ENCODE results near the gene IMPDH1.

The IMPDH1 gene

DNA sequence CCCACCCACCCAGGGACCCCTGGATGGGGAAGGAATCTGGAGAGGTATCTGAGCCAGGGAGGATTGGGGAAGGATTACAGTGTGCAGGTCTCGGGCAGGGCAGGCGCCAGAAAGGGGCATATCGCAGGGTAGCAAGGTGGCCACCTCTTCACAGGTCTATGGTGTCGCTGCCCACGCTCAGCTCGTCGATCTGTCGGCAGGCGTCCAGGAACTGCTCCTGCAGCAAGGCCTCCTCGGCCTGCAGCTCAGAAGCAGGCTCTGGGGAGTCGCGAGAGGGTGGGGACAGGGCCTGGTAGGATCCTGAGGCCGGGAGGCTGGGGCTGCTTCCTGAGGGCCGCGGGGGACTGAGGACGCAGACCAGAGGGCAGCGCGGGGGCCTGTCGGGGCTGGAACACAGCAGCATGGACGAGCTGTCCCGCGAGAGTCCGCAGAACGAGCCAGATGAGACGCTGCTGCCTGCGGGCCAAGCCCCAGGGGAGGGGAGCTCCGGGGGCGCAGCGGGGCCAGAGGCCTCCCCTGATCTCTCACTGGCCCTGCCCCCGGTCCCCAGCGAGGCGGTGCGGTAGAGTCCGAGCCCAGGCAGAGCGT, 59.0 kb downstream of the IMPDH1 start:
- ChIA-PET CTCF (interaction anchor here (1.5 to 8.9 kb wide), 2 partner anchors 30 to 39 kb away, joined by 4 to 168 read pairs; no protein-coding TSS in a partner anchor), POLR2A (no interaction called here)
- DNase-seq (ENCODE audit: extremely low spot score): no peak
- TF ChIP-seq, protein P1, sequence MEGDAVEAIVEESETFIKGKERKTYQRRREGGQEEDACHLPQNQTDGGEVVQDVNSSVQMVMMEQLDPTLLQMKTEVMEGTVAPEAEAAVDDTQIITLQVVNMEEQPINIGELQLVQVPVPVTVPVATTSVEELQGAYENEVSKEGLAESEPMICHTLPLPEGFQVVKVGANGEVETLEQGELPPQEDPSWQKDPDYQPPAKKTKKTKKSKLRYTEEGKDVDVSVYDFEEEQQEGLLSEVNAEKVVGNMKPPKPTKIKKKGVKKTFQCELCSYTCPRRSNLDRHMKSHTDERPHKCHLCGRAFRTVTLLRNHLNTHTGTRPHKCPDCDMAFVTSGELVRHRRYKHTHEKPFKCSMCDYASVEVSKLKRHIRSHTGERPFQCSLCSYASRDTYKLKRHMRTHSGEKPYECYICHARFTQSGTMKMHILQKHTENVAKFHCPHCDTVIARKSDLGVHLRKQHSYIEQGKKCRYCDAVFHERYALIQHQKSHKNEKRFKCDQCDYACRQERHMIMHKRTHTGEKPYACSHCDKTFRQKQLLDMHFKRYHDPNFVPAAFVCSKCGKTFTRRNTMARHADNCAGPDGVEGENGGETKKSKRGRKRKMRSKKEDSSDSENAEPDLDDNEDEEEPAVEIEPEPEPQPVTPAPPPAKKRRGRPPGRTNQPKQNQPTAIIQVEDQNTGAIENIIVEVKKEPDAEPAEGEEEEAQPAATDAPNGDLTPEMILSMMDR (IDR thresholded peaks at IDR 0.05; ENCODE audit: control extremely low read depth, extremely low read depth, low read depth, missing control alignments): no peak

DNA sequence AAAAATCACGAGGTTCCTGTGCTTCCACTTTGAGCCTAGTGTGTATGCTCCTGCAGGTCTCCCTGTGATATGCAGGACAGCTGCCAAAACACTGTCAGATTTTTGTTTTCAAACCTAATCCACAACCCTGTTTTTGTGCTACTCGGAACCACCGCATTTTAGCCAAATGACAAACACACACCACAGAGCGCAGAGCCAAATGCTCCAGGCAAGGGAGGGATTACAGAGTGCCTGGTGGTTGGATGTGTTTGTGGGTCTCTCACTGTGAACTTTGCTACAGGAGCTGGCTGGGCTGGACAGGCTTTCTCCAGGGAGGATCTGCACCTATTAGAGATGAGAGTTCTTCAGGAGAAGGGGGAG, 60.3 kb downstream of the IMPDH1 start:
- ChIA-PET CTCF (interaction anchor here (1.0 to 8.9 kb wide), 3 partner anchors 20 to 112 kb away, joined by 4 to 168 read pairs (median 4); no protein-coding TSS in a partner anchor), POLR2A (no interaction called here)
- TF ChIP-seq, protein P1 (IDR thresholded peaks at IDR 0.05; ENCODE audit: control extremely low read depth, extremely low read depth, low read depth, missing control alignments): no peak
- DNase-seq (ENCODE audit: extremely low spot score): no peak

DNA sequence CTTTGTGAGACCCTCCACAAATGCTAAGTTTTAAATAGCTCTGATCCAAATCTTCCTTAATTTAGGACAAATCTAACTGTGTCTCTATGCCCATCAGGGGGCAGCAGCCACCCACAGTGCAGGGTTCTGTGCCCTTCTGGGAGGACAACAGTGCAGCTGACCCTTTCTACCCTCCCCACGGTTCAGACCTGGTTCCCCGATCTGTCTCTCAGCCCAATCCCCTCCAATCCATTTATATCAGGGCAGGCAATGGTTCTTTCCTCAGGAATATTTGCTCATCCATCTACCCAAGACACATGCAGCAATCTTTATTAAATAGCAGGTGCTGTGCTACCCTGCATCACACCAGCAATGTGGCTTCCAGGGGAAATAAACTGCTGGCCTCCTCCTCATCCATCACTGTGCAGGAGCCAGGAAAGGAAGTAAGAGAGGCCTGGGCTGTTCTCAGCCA, 62.1 kb downstream of the IMPDH1 start:
- ChIA-PET POLR2A (no interaction called here), CTCF (interaction anchor here (0.6 to 8.9 kb wide), 25 partner anchors 9 to 239 kb away, joined by 3 to 168 read pairs (median 4); no protein-coding TSS in a partner anchor)
- DNase-seq (ENCODE audit: extremely low spot score): peak; percentile 52
- TF ChIP-seq, protein P1 (IDR thresholded peaks at IDR 0.05; ENCODE audit: control extremely low read depth, extremely low read depth, low read depth, missing control alignments): peak; percentile 51

DNA sequence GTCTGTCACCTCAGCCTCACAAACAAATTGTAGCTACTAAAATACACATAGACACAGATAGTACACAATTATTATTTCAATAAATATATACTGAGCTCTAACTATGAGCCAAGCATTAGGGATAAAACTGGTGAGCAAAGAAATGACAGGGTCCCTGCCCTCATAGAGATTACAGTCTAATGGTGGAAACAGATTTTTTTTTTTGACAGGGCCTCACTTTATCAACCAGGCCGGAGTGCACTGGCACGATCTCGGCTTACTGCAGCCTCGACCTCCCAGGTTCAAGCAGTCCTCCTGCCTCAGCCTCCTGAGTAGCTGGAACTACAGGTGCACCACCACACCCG, 65.4 kb downstream of the IMPDH1 start:
- POLR2A ChIA-PET: interaction anchor here (0.7 to 1.0 kb wide), 3 partner anchors 35 to 593 kb away, joined by 3 read pairs; partner anchors contain the start of gene IRF5
- CTCF ChIA-PET: interaction anchor here (0.9 to 8.9 kb wide), 8 partner anchors 13 to 539 kb away, joined by 3 to 168 read pairs (median 6); no protein-coding TSS in a partner anchor
- TF ChIP-seq, protein P1 (IDR thresholded peaks at IDR 0.05; ENCODE audit: control extremely low read depth, extremely low read depth, low read depth, missing control alignments): no peak
- no peak for DNase-seq (ENCODE audit: extremely low spot score)

DNA sequence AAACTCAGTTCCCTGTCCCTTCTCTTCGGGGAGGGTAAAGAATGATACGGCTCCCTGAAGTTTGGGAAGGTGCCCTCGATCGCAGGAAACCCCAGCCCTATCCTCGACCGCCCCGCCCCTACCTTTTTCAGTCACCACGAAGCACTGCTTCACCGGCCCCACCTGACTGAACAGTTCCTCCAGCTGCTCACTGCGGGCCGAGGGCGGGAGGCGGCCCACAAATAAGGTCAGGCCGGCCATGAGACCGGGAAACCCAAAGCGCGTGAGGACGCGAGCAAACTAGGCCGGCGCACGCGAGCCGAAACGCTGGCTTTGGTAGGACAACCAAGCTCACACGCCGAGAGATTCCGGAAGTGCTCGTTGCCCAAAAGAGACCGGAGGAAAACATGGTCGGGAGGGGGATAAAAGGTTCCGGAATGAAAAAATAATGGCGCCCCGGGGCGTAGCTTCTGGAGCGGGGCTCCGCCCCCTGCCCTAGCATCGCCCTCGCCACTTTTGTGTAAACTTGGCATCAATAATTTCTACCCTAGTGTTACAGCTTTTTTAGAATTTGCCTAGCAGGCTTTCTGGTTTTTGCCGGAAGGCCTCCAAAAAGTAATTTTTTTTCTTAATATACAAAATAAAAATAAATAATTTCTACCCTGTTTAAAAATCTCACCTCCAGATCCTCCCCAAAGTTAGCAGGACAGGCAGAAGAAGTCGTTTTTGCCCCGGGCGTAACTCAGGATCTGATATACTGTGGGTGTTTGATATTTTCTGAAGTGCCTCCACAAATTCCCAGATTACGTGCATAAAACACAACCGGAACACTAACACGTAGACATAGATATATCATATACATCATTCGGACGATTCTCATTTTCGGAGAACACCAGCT, 66.0 kb downstream of the IMPDH1 start, which contains the start of gene RBM28:
TSS of gene RBM28 (minus strand) at position 355 of the 877 bp plus-strand sequence. CDS start at position 240, 115 bp downstream.
- DNase-seq (ENCODE audit: extremely low spot score): peak; percentile 93
- CTCF ChIA-PET: interaction anchor here (0.8 to 8.9 kb wide), 9 partner anchors 9 to 540 kb away, joined by 3 to 168 read pairs (median 6); no protein-coding TSS in a partner anchor
- POLR2A ChIA-PET: interaction anchor here (0.6 to 1.0 kb wide), 4 partner anchors 13 to 668 kb away, joined by 3 read pairs; no protein-coding TSS in a partner anchor
- TF ChIP-seq, protein P1 (IDR thresholded peaks at IDR 0.05; ENCODE audit: control extremely low read depth, extremely low read depth, low read depth, missing control alignments): no peak
